Liver (tissue), 9 donors: ENCODE results near the gene HMGCL. TPM values are rescaled to one million over a fixed set of nuclear protein-coding genes. Genes with fewer than 3 reads are reported as not detected.

Source experiments
- DNase-seq: peaks from one replicate; pipeline ENCODE4 v3.0.0-alpha.2; 2017; ENCODE audit warnings: low spot score
- H3K27ac ChIP-seq, 2 donors: one replicate each; pipeline ENCODE4 v1.7.0; 2013; ENCODE audit warnings: inconsistent platforms in 2 of 2, low read length in 2 of 2, control low read depth in 1 of 2, low read depth in 1 of 2, mild to moderate bottlenecking in 1 of 2
- H3K27me3 ChIP-seq, 4 donors: one replicate each; pipeline versions ENCODE4 v1.6.1 to v1.7.0; 2013; ENCODE audit warnings: low read length in 3 of 4, inconsistent platforms in 1 of 4, mild to moderate bottlenecking in 1 of 4, moderate library complexity in 1 of 4; ENCODE audit not compliant: control insufficient read depth in 4 of 4, insufficient read depth in 4 of 4
- H3K36me3 ChIP-seq, 4 donors: one replicate each; pipeline versions ENCODE4 v1.6.1 to v1.7.0; 2013; ENCODE audit warnings: low read length in 3 of 4, mild to moderate bottlenecking in 3 of 4, low read depth in 1 of 4, moderate library complexity in 1 of 4; ENCODE audit not compliant: control insufficient read depth in 4 of 4, insufficient read depth in 3 of 4
- H3K4me1 ChIP-seq, 4 donors: one replicate each; pipeline versions ENCODE4 v1.6.1 to v1.7.0; 2013; ENCODE audit warnings: low read length in 3 of 4, mild to moderate bottlenecking in 3 of 4, moderate library complexity in 1 of 4; ENCODE audit not compliant: control insufficient read depth in 4 of 4, insufficient read depth in 4 of 4
- H3K4me3 ChIP-seq, 3 donors: one replicate each; pipeline versions ENCODE4 v1.6.1 to v1.7.0; 2013; ENCODE audit warnings: low read length in 3 of 3, control low read depth in 1 of 3, low read depth in 1 of 3, mild to moderate bottlenecking in 1 of 3
- H3K9ac ChIP-seq, 2 donors: one replicate each; pipeline ENCODE4 v1.7.0; 2013; ENCODE audit warnings: low read length in 2 of 2, mild to moderate bottlenecking in 2 of 2, moderate library complexity in 2 of 2, control low read depth in 1 of 2, low read depth in 1 of 2
- H3K9me3 ChIP-seq, 4 donors: one replicate each; pipeline versions ENCODE4 v1.6.1 to v1.7.0; 2013; ENCODE audit warnings: low read length in 3 of 4; ENCODE audit not compliant: control insufficient read depth in 4 of 4
- CTCF ChIP-seq: fragments of 150-350 bp; IDR thresholded peaks from 2 replicates; pipeline ENCODE4 v1.5.1; 2017; ENCODE audit warnings: improper control_type of control experiment, low read depth, low read length; ENCODE audit not compliant: missing input control
- EGR1 ChIP-seq, 2 donors: IDR thresholded peaks; 2 replicates each; pipeline ENCODE4 v1.6.1; 2016 to 2018; ENCODE audit warnings: antibody characterized with exemption in 2 of 2, low read depth in 2 of 2
- FOXA1 ChIP-seq: IDR thresholded peaks from 2 replicates; pipeline ENCODE4 v1.6.1; 2016; ENCODE audit warnings: antibody characterized with exemption
- FOXA2 ChIP-seq: IDR thresholded peaks from 2 replicates; pipeline ENCODE4 v1.6.1; 2016; ENCODE audit warnings: antibody characterized with exemption
- GABPA ChIP-seq, 2 donors: IDR thresholded peaks in 1 of 2; conservative IDR thresholded peaks in 1 of 2; 2 replicates each; pipeline ENCODE4 v1.6.1; 2016; ENCODE audit warnings: antibody characterized with exemption in 2 of 2, mild to moderate bottlenecking in 1 of 2, moderate library complexity in 1 of 2
- HNF4A ChIP-seq, 2 donors: conservative IDR thresholded peaks; 2 replicates each; pipeline ENCODE4 v1.6.1; 2016; ENCODE audit warnings: antibody characterized with exemption in 2 of 2, mild to moderate bottlenecking in 2 of 2
- HNF4G ChIP-seq: IDR thresholded peaks from 2 replicates; pipeline ENCODE4 v1.6.1; 2016; ENCODE audit warnings: antibody characterized with exemption
- JUND ChIP-seq, 2 donors: IDR thresholded peaks; 2 replicates each; pipeline ENCODE4 v1.6.1; 2016; ENCODE audit warnings: antibody characterized with exemption in 2 of 2
- MAX ChIP-seq: IDR thresholded peaks from 2 replicates; pipeline ENCODE4 v1.6.1; 2016; ENCODE audit warnings: antibody characterized with exemption
- NR2F2 ChIP-seq: IDR thresholded peaks from 2 replicates; pipeline ENCODE4 v1.6.1; 2016; ENCODE audit warnings: antibody characterized with exemption
- RAD21 ChIP-seq, 2 donors: IDR thresholded peaks; 2 replicates each; pipeline ENCODE4 v1.6.1; 2016; ENCODE audit warnings: antibody characterized with exemption in 2 of 2, mild to moderate bottlenecking in 2 of 2
- RXRA ChIP-seq, 2 donors: IDR thresholded peaks; 2 replicates each; pipeline ENCODE4 v1.6.1; 2017 to 2018; ENCODE audit warnings: antibody characterized with exemption in 2 of 2, mild to moderate bottlenecking in 1 of 2
- SP1 ChIP-seq: IDR thresholded peaks from 2 replicates; pipeline ENCODE4 v1.6.1; 2018; ENCODE audit warnings: antibody characterized with exemption, mild to moderate bottlenecking
- TAF1 ChIP-seq: conservative IDR thresholded peaks from 2 replicates; pipeline ENCODE4 v1.6.1; 2016; ENCODE audit warnings: antibody characterized with exemption, mild to moderate bottlenecking
- YY1 ChIP-seq: IDR thresholded peaks from 2 replicates; pipeline ENCODE4 v1.6.1; 2016; ENCODE audit warnings: antibody characterized with exemption, mild to moderate bottlenecking
- WGBS: extraction: QIAGEN DNeasy Blood & Tissue Kit; methylation state at CpG from one replicate; pipeline ENCODE4 v1.1.7; 2013; 5-methylcytosine and 5-hydroxymethylcytosine counted together
- polyA plus RNA-seq, 2 donors: library from polyadenylated mRNA; stranded (reverse) in 1 of 2; unstranded in 1 of 2; fragments of 200-250 nt in 1 of 2; fragments of >200 nt in 1 of 2; fragmentation: Nextera tagmentation in 1 of 2; extraction: Ambion mirVana in 1 of 2; gene quantifications; one replicate each; pipeline versions ENCODE4 v1.2.1 to v1.2.3, GENCODE V29; 2013 to 2015
- total RNA-seq, 2 donors: library from RNA; depleted of rRNA; stranded (reverse); fragments of >200 nt; gene quantifications; one replicate each; pipeline ENCODE4 v1.2.3, GENCODE V29; 2014
- TF ChIP-seq, protein P1 (sequence below): IDR thresholded peaks from 2 replicates; pipeline ENCODE4 v1.6.1; 2016; ENCODE audit warnings: antibody characterized with exemption, mild to moderate bottlenecking
- TF ChIP-seq, protein P2 (sequence below): IDR thresholded peaks from 2 replicates; pipeline ENCODE4 v1.6.1; 2016; ENCODE audit warnings: antibody characterized with exemption
- TF ChIP-seq, protein P3 (sequence below): IDR thresholded peaks from 2 replicates; pipeline ENCODE4 v1.6.1; 2016; ENCODE audit warnings: antibody characterized with exemption
- donor health status: healthy.
- donor health status: healthy.
- donor health status: healthy.
- donor health status: healthy.
- donor health status: healthy.

Gene HMGCL
- total and polyA plus RNA-seq, 4 donors: 68.2 to 198 (median 149) TPM

- TF ChIP-seq, protein P1, sequence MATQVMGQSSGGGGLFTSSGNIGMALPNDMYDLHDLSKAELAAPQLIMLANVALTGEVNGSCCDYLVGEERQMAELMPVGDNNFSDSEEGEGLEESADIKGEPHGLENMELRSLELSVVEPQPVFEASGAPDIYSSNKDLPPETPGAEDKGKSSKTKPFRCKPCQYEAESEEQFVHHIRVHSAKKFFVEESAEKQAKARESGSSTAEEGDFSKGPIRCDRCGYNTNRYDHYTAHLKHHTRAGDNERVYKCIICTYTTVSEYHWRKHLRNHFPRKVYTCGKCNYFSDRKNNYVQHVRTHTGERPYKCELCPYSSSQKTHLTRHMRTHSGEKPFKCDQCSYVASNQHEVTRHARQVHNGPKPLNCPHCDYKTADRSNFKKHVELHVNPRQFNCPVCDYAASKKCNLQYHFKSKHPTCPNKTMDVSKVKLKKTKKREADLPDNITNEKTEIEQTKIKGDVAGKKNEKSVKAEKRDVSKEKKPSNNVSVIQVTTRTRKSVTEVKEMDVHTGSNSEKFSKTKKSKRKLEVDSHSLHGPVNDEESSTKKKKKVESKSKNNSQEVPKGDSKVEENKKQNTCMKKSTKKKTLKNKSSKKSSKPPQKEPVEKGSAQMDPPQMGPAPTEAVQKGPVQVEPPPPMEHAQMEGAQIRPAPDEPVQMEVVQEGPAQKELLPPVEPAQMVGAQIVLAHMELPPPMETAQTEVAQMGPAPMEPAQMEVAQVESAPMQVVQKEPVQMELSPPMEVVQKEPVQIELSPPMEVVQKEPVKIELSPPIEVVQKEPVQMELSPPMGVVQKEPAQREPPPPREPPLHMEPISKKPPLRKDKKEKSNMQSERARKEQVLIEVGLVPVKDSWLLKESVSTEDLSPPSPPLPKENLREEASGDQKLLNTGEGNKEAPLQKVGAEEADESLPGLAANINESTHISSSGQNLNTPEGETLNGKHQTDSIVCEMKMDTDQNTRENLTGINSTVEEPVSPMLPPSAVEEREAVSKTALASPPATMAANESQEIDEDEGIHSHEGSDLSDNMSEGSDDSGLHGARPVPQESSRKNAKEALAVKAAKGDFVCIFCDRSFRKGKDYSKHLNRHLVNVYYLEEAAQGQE: no peak
- no peak for TF ChIP-seq JUND (IDR thresholded peaks at IDR 0.05)
- TF ChIP-seq NR2F2: no peak
- TF ChIP-seq HNF4G: no peak
- TF ChIP-seq RAD21 (IDR thresholded peaks at IDR 0.05): no peak
- no peak for TF ChIP-seq EGR1 (IDR thresholded peaks at IDR 0.05; ENCODE audit: low read depth in 2 of 2)
- no peak for TF ChIP-seq HNF4A (conservative IDR thresholded peaks at IDR 0.05)
Observed at GRCh38 chr1:23791516-23792047, 33.6 kb downstream of the HMGCL start (continued).

DNA sequence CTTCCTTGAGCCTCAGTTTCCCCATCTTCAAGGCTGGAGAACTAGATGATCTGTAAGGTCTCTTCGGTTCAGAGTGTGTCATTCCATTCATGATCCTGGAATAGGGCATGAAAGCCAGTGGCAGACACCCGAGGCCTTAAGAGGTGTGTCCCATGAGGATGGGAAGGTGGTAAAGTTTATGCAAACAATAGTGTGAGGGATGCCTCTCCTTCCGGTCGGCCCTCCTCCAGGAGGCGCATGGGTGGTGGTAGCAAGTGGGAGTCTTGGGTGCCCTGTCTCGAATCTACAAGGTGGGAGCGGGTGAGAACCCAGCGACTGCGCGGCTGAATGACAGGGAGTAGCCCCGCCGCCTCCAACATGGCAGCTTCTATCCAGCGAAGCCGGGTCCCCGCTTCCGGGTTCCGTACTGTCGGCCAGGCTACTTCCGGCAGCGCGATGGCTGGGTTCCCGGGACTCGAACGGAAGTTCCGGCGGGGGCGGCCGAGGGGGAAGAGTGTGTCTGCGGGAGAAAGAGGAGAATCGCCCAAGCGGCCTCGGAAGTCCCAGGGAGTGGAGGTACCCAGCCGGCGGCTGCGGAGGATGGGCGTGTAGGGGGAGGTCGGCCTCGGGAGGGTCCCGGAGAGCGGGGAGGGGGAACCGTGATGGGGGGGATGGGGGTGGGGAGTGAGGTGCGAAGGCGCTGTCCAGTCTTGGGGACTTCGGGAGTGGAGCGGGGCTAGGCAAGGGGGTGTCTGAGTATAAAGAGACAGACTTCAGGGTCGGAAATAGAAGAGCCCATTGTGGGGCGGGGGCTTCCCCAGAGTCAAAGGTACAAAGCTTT lies 34.3 kb downstream of the HMGCL start, which contains the start of gene LYPLA2:
Gene LYPLA2, plus strand, starts transcription at position 450 of the 820 bp plus-strand sequence. CDS start 1,538 bp downstream, outside the sequence.
- H3K36me3 ChIP-seq: peaks cover 5 to 18% (median 13%) of the 10 kb centered on the region in 4 donors

More for the DNA sequence above, 34.3 kb downstream of the HMGCL start, which contains the start of gene LYPLA2:
- peak within 1 kb of the TSS; percentile 30 to 51 for H3K27ac ChIP-seq
- peaks cover 13 to 38% (median 28%) of the 10 kb centered on the region in 4 donors for H3K4me1 ChIP-seq
- H3K27me3 ChIP-seq: no peaks in the 10 kb centered on the region
- peak within 1 kb of the TSS; percentile 52 to 92 for H3K9ac ChIP-seq
- no peaks in the 10 kb centered on the region for H3K9me3 ChIP-seq
- no peak for TF ChIP-seq JUND (IDR thresholded peaks at IDR 0.05)
- TF ChIP-seq EGR1 (IDR thresholded peaks at IDR 0.05; ENCODE audit: low read depth in 2 of 2): peak; percentile 90 to 91
- no peak for TF ChIP-seq HNF4A (conservative IDR thresholded peaks at IDR 0.05)
- TF ChIP-seq HNF4G: no peak
- peak in 1 of 2 donors; percentile 17 for TF ChIP-seq RXRA (IDR thresholded peaks at IDR 0.05)
- no peak for TF ChIP-seq FOXA1
- TF ChIP-seq, protein P2, sequence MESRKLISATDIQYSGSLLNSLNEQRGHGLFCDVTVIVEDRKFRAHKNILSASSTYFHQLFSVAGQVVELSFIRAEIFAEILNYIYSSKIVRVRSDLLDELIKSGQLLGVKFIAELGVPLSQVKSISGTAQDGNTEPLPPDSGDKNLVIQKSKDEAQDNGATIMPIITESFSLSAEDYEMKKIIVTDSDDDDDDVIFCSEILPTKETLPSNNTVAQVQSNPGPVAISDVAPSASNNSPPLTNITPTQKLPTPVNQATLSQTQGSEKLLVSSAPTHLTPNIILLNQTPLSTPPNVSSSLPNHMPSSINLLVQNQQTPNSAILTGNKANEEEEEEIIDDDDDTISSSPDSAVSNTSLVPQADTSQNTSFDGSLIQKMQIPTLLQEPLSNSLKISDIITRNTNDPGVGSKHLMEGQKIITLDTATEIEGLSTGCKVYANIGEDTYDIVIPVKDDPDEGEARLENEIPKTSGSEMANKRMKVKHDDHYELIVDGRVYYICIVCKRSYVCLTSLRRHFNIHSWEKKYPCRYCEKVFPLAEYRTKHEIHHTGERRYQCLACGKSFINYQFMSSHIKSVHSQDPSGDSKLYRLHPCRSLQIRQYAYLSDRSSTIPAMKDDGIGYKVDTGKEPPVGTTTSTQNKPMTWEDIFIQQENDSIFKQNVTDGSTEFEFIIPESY: no peak
- peak; percentile 97 for TF ChIP-seq YY1
- no peak for TF ChIP-seq FOXA2
- TF ChIP-seq, protein P1: peak; percentile 45
- peak; percentile 75 for TF ChIP-seq MAX
- peak in 1 of 2 donors; percentile 35 for TF ChIP-seq RAD21 (IDR thresholded peaks at IDR 0.05)
- no peak for TF ChIP-seq TAF1
- TF ChIP-seq GABPA (IDR thresholded peaks at IDR 0.05 in 1 of 2, conservative IDR thresholded peaks at IDR 0.05 in 1 of 2): peak; percentile 91 to 97
- TF ChIP-seq SP1: no peak
- TF ChIP-seq, protein P3, sequence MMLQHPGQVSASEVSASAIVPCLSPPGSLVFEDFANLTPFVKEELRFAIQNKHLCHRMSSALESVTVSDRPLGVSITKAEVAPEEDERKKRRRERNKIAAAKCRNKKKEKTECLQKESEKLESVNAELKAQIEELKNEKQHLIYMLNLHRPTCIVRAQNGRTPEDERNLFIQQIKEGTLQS: no peak
- no peak for TF ChIP-seq CTCF
- no peak for TF ChIP-seq NR2F2
- WGBS: 1% methylated on average over 47 of the region's 47 CpGs
- H3K4me3 ChIP-seq: peak within 1 kb of the TSS; percentile 54 to 87 (median 76)
- DNase-seq: peak; percentile 84
